Measurements from ENCODE around the gene PLA2G4E. TPM values are rescaled to one million over a fixed set of nuclear protein-coding genes. Genes with fewer than 3 reads are reported as not detected.

The PLA2G4E gene
- total and polyA plus RNA-seq, 11 donors, result 0.01 to 1.1 (median 0.05) TPM; not detected in 6

DNA sequence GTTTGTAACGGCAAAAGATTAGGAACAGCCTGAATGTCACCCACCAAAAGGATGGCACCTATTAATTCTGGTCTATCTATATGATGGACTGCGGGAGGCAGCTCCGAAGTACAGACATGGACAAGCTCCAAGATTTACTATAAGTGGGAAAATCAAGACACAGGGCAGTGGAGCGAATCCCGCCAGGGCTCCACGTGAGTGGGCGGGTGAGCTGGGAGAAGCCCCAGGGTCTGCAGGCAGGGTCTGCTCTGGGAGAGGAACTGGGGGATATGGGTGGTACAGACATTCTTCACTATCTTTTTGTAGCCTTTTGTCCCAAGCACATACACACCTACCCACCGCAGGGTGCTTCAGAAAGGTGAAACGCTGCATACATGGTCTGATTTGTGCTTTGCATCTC, 88.7 kb downstream of the PLA2G4E start:
- intact Hi-C loops (cut with DNase I), result loop anchor here in 4 of 10 donors (5.0 kb wide), 2 partner anchors 35 to 40 kb away; partner anchors contain the start of gene EHD4 (in 1 of the 4)
- DNase-seq (no peak), ATAC-seq (no peak)
- no peaks in the 10 kb centered on the region for H3K27me3 ChIP-seq
- peak overlapping the region in 8 of 12 donors; percentile 43 to 93 (median 70) for H3K27ac ChIP-seq
- 91 to 97% (median 94%) methylated on average over 9 of the region's 9 CpGs for WGBS, 4 donors
- H3K4me1 ChIP-seq, result peaks cover 42 to 100% (median 90%) of the 10 kb centered on the region in 12 donors
- no peak overlapping the region for H3K4me3 ChIP-seq
- no peaks in the 10 kb centered on the region for H3K9me3 ChIP-seq
- H3K36me3 ChIP-seq, result peaks cover 0 to 17% (median 0%) of the 10 kb centered on the region in 9 donors
- no peak for TF ChIP-seq POLR2A (IDR thresholded peaks at IDR 0.05)
- TF ChIP-seq, protein P1, sequence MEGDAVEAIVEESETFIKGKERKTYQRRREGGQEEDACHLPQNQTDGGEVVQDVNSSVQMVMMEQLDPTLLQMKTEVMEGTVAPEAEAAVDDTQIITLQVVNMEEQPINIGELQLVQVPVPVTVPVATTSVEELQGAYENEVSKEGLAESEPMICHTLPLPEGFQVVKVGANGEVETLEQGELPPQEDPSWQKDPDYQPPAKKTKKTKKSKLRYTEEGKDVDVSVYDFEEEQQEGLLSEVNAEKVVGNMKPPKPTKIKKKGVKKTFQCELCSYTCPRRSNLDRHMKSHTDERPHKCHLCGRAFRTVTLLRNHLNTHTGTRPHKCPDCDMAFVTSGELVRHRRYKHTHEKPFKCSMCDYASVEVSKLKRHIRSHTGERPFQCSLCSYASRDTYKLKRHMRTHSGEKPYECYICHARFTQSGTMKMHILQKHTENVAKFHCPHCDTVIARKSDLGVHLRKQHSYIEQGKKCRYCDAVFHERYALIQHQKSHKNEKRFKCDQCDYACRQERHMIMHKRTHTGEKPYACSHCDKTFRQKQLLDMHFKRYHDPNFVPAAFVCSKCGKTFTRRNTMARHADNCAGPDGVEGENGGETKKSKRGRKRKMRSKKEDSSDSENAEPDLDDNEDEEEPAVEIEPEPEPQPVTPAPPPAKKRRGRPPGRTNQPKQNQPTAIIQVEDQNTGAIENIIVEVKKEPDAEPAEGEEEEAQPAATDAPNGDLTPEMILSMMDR (IDR thresholded peaks at IDR 0.05), result no peak

Other genes starting within 250 kb of the PLA2G4E start
- 10 to 100 TPM; 12.0 to 20.5 (median 14.8) TPM for gene MAPKBP1, start 246.6 kb downstream of the PLA2G4E start, total RNA-seq
- 10 to 100 TPM in 1 of 2 donors, 1 to 10 TPM in 1; 6.3 to 17.0 TPM for gene MAPKBP1, start 246.6 kb downstream of the PLA2G4E start, polyA plus RNA-seq
- 10 to 100 TPM in 6 of 9 donors, 1 to 10 TPM in 3; 5.4 to 17.9 (median 11.8) TPM for gene JMJD7, start 192.9 kb downstream of the PLA2G4E start, total RNA-seq
- 10 to 100 TPM in 1 of 2 donors, 1 to 10 TPM in 1; 7.3 to 20.6 TPM for gene JMJD7, start 192.9 kb downstream of the PLA2G4E start, polyA plus RNA-seq
- gene PLA2G4B, start 182.2 kb downstream of the PLA2G4E start, total RNA-seq, result 1 to 10 TPM in 7 of 9 donors, under 1 TPM in 2; 0.38 to 6.0 (median 2.8) TPM
- gene PLA2G4B, start 182.2 kb downstream of the PLA2G4E start, polyA plus RNA-seq, result 1 to 10 TPM; 1.4 to 4.1 TPM
- gene SPTBN5, start 127.0 kb downstream of the PLA2G4E start, total RNA-seq, result 1 to 10 TPM in 8 of 9 donors, under 1 TPM in 1; 0.31 to 5.6 (median 1.7) TPM
- 1 to 10 TPM; 1.3 to 3.2 TPM for gene SPTBN5, start 127.0 kb downstream of the PLA2G4E start, polyA plus RNA-seq
- gene EHD4, start 48.5 kb downstream of the PLA2G4E start, total RNA-seq, result 10 to 100 TPM; 28.2 to 70.8 (median 43.9) TPM
- gene EHD4, start 48.5 kb downstream of the PLA2G4E start, polyA plus RNA-seq, result 10 to 100 TPM; 25.6 to 46.5 TPM
- gene PLA2G4D, start 73.5 kb upstream of the PLA2G4E start, total RNA-seq, result not detected
- not detected for gene PLA2G4D, start 73.5 kb upstream of the PLA2G4E start, polyA plus RNA-seq
- gene PLA2G4F, start 135.6 kb upstream of the PLA2G4E start, total RNA-seq, result 1 to 10 TPM in 6 of 9 donors, under 1 TPM in 3; 0.09 to 9.0 (median 1.4) TPM
- 1 to 10 TPM in 1 of 2 donors, under 1 TPM in 1; 0.10 to 3.2 TPM for gene PLA2G4F, start 135.6 kb upstream of the PLA2G4E start, polyA plus RNA-seq
- gene VPS39, start 187.3 kb upstream of the PLA2G4E start, total RNA-seq, result 10 to 100 TPM; 37.1 to 59.9 (median 48.2) TPM
- 10 to 100 TPM; 33.8 to 33.9 TPM for gene VPS39, start 187.3 kb upstream of the PLA2G4E start, polyA plus RNA-seq

Measured in heart left ventricle (tissue), 16 donors.